ENCODE results near the gene OAF.
"Not testable (repeated sequence)": the region's sequence is repeated elsewhere in the genome, so short reads cannot be mapped to it uniquely, and the experiment has no call there.

The OAF gene

DNA sequence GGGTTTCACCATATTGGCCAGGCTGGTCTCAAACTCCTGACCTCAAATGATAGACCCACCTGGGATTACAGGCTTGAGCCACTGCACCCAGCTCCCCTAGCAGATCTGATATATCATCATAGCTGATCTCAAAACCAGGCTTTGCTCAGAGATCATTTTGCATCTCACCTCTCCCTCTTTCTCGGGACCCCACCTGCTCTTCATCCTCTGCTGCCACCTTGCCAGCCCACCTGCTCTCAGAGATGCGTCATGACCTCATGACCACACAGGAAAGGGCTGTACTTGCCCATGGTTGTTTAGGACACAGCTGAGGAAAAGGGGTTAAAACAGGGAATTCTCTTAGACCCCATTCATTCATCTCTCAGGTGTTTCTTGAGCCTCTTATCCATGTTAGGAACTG, 56.5 kb downstream of the OAF start:
- TF ChIP-seq JUND (IDR thresholded peaks at IDR 0.05; ENCODE audit: low read depth): no peak
- DNase-seq (ENCODE audit: low read depth in 1 of 2, low spot score in 1 of 2): no peak
- in situ Hi-C loops (cut with HindIII; ENCODE audit: low pct_unique_long_range_greater_than_20kb, low sequenced_read_pairs): no loop called here

- DNase-seq (ENCODE audit: low read depth in 1 of 2, low spot score in 1 of 2): no peak
- TF ChIP-seq JUND (IDR thresholded peaks at IDR 0.05; ENCODE audit: low read depth): no peak
- in situ Hi-C loops (cut with HindIII; ENCODE audit: low pct_unique_long_range_greater_than_20kb, low sequenced_read_pairs): no loop called here
These were observed 57.9 kb downstream of the OAF start for GRCh38 chr11:120268686-120269085.

GRCh38 chr11:120270386-120270785, 59.6 kb downstream of the OAF start:
- TF ChIP-seq JUND (IDR thresholded peaks at IDR 0.05; ENCODE audit: low read depth): no peak
- in situ Hi-C loops (cut with HindIII; ENCODE audit: low pct_unique_long_range_greater_than_20kb, low sequenced_read_pairs): no loop called here
- no peak for DNase-seq (ENCODE audit: low read depth in 1 of 2, low spot score in 1 of 2)

DNA sequence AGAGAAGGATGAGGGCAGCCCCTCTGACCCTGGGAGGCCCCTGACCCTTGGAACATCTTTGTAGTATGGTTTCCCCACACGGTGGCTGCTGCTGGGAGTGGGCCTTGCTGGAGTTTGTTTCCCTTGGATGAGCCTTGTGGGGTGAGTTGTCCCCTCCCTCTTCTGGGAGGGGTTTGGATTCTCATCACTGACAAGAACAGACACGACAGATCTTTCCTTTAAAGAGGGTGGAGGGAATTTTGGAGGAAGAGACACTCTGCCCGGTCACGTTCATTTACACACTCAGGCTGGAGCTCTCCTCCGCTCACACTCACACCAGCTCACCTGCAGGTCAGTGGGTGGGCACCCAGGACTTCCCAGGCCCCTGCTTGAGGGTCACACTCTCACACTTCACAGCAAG, 60.8 kb downstream of the OAF start:
- in situ Hi-C loops (cut with HindIII; ENCODE audit: low pct_unique_long_range_greater_than_20kb, low sequenced_read_pairs): no loop called here
- no peak for DNase-seq (ENCODE audit: low read depth in 1 of 2, low spot score in 1 of 2)
- no peak for TF ChIP-seq JUND (IDR thresholded peaks at IDR 0.05; ENCODE audit: low read depth)

DNA sequence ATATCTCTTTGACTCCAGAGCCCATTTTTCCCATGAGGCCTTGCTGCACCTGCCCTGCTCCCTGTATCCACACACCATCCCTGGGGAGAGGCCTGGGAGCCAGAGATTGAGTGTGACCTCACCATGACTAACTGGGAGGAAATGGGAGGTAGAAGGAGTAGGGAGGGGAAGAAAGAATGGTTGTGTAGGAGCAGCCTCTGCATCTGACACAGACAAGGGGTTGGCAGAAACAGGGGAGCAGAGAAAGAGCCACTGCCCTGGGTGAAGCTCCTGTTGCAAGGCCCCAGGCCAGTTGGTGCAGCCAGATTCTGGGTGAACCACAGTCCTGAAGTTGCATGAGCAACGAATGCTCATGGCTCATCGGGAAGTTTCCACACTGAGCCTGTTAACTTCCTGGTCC, 61.5 kb downstream of the OAF start:
- in situ Hi-C loops (cut with HindIII; ENCODE audit: low pct_unique_long_range_greater_than_20kb, low sequenced_read_pairs): no loop called here
- TF ChIP-seq JUND (IDR thresholded peaks at IDR 0.05; ENCODE audit: low read depth): no peak
- no peak for DNase-seq (ENCODE audit: low read depth in 1 of 2, low spot score in 1 of 2)

DNA sequence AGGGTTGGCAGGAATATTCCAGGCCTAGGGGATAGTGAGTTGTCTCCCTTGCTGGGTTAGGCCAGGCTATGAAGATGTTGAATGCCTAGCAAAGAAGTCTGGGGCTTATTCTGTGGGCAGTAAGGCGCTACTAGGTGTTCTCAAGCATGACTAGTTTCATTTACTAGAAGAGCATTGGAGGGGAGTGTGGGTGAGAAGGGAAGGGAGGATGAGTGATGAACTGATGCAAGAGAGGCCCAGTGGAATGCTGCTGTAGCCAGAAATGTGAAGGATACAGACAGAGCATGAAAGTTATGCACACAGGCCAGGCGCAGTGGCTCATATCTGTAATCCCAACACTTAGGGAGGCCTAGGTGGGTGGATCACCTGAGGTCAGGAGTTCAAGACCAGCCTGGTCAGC, 62.6 kb downstream of the OAF start:
- TF ChIP-seq JUND (IDR thresholded peaks at IDR 0.05; ENCODE audit: low read depth): no peak
- no peak for DNase-seq (ENCODE audit: low read depth in 1 of 2, low spot score in 1 of 2)
- in situ Hi-C loops (cut with HindIII; ENCODE audit: low pct_unique_long_range_greater_than_20kb, low sequenced_read_pairs): no loop called here

- in situ Hi-C loops (cut with HindIII; ENCODE audit: low pct_unique_long_range_greater_than_20kb, low sequenced_read_pairs); DNase-seq (ENCODE audit: low read depth in 1 of 2, low spot score in 1 of 2): not testable (repeated sequence)
These were observed 63.1 kb downstream of the OAF start for GRCh38 chr11:120273956-120274355.

- in situ Hi-C loops (cut with HindIII; ENCODE audit: low pct_unique_long_range_greater_than_20kb, low sequenced_read_pairs): no loop called here
- peak in 1 of 2 experiments; percentile 60 for DNase-seq (ENCODE audit: low read depth in 1 of 2, low spot score in 1 of 2)
- TF ChIP-seq JUND (IDR thresholded peaks at IDR 0.05; ENCODE audit: low read depth): no peak
These were observed 68.7 kb downstream of the OAF start for GRCh38 chr11:120279502-120279901.
